Kidney (tissue), 14 donors: ENCODE results near the gene USH1G. TPM values are rescaled to one million over a fixed set of nuclear protein-coding genes. Genes with fewer than 3 reads are reported as not detected.

Experiments used
- DNase-seq, 5 donors: peaks; one replicate each; pipeline ENCODE4 v3.0.0-alpha.2; 2013 to 2020
- FAIRE-seq: peaks from 2 replicates; lab custom pipeline; 2012; peaks lifted over from hg19 to GRCh38; lab: Jason Lieb, UNC
- H3K27ac ChIP-seq, 2 donors: one replicate each; pipeline ENCODE4 v1.7.0; 2013; ENCODE audit warnings: low read depth in 2 of 2, low read length in 2 of 2, inconsistent platforms in 1 of 2
- H3K27me3 ChIP-seq: one replicate; pipeline ENCODE4 v1.7.1; 2013; ENCODE audit warnings: low read length, inconsistent platforms; ENCODE audit not compliant: control insufficient read depth, insufficient read depth
- H3K36me3 ChIP-seq, 3 donors: one replicate each; pipeline versions ENCODE4 v1.7.0 to v1.7.1; 2013; ENCODE audit warnings: low read length in 3 of 3, control low read depth in 1 of 3, inconsistent platforms in 1 of 3; ENCODE audit not compliant: insufficient read depth in 3 of 3, control insufficient read depth in 2 of 3
- H3K4me1 ChIP-seq, 3 donors: one replicate each; pipeline versions ENCODE4 v1.7.0 to v1.7.1; 2013; ENCODE audit warnings: low read length in 3 of 3, inconsistent platforms in 1 of 3, low read depth in 1 of 3; ENCODE audit not compliant: control insufficient read depth in 2 of 3, insufficient read depth in 2 of 3
- H3K4me3 ChIP-seq, 3 donors: one replicate each; pipeline versions ENCODE4 v1.7.0 to v1.8.1; 2013; ENCODE audit warnings: low read length in 3 of 3, control low read depth in 1 of 3, inconsistent platforms in 1 of 3
- H3K9ac ChIP-seq, 3 donors: one replicate each; pipeline versions ENCODE4 v1.7.0 to v1.7.1; 2013; ENCODE audit warnings: low read length in 3 of 3, control low read depth in 1 of 3, inconsistent platforms in 1 of 3
- H3K9me3 ChIP-seq, 3 donors: one replicate each; pipeline versions ENCODE4 v1.7.0 to v1.7.1; 2013; ENCODE audit warnings: low read length in 3 of 3, control low read depth in 1 of 3, inconsistent platforms in 1 of 3; ENCODE audit not compliant: control insufficient read depth in 2 of 3, insufficient read depth in 1 of 3
- intact Hi-C: fragments of 100-400 bp; cut with DNase I; formaldehyde crosslinking; loops from one replicate; pipeline ENCODE4 v1.11.1; 2022
- polyA plus RNA-seq: library from polyadenylated mRNA; stranded (reverse); fragments of 350-450 nt; fragmentation: Illumina TruSeq; extraction: RNeasy Lipid Tissue Mini Kit (QIAGEN cat#74804); gene quantifications from one replicate; pipeline ENCODE4 v1.2.3, GENCODE V29; 2014; ENCODE audit warnings: low read depth, low replicate concordance; ENCODE audit not compliant: insufficient read depth
- total RNA-seq: library from RNA; stranded (reverse); fragmentation: NEBNext Ultra II Directional; extraction: Animal tissue kit (Norgen Biotek cat#: 25700); gene quantifications from one replicate; pipeline ENCODE4 v1.2.1, GENCODE V29; 2021
- TF ChIP-seq, protein P1 (sequence below): IDR thresholded peaks from 3 replicates; pipeline ENCODE4 v1.5.1; 2012; ENCODE audit warnings: mild to moderate bottlenecking, moderate library complexity, borderline replicate concordance; ENCODE audit not compliant: insufficient read depth; ENCODE audit errors: extremely low read depth
- donor health status: control.
- donor health status: control.
- donor health status: control.
- donor health status: control.
- donor health status: control.
- donor health status: DM: yes; HTN: yes; CAD: no.
- donor health status: Normal renal cell carcinoma (clear cell type).

Gene USH1G
- total and polyA plus RNA-seq, 2 donors from 2014 or later, result 0.17 to 0.22 TPM

DNA sequence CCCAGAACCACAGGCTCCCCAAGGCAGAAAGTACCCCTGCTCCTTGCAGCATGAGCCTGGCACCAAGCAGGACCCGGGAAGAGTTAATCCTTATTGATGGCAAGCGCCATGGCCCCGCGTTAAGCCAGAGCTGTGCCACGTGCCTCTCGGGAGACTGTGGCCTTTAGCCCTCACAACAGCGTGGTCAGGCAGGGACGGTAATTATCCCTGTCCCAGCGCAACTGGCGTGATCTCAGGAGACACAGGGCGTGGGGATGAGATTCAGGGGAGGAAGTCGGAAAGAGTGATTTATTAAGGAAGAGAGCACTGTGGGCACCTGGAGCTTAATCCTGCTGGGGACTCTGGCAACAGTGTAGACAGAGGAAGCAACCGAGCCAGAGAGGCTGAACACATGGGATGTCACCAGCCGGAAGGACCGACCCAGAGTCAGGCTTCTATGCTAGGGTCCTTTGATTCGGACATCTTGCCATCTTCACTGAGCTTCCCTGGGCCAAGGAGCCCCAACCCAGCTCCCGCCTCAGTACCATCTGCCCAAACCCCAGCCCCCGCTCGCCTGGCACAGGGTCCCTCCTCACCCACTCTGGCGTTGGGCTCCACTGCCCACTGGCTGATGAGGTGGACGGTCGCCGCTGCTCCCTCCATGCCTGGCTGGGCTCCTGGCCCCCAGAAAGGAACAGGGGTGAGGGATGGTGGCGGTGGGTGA, 29.5 kb upstream of the USH1G start:
- no peak overlapping the region for H3K27ac ChIP-seq
- FAIRE-seq (no peak), DNase-seq (no peak)
- no peaks in the 10 kb centered on the region for H3K9me3 ChIP-seq
- H3K9ac ChIP-seq, result no peak overlapping the region
- no peaks in the 10 kb centered on the region for H3K4me1 ChIP-seq
- H3K36me3 ChIP-seq, result no peaks in the 10 kb centered on the region
- H3K4me3 ChIP-seq, result no peak overlapping the region
- H3K27me3 ChIP-seq, result no peaks in the 10 kb centered on the region
- TF ChIP-seq, protein P1, sequence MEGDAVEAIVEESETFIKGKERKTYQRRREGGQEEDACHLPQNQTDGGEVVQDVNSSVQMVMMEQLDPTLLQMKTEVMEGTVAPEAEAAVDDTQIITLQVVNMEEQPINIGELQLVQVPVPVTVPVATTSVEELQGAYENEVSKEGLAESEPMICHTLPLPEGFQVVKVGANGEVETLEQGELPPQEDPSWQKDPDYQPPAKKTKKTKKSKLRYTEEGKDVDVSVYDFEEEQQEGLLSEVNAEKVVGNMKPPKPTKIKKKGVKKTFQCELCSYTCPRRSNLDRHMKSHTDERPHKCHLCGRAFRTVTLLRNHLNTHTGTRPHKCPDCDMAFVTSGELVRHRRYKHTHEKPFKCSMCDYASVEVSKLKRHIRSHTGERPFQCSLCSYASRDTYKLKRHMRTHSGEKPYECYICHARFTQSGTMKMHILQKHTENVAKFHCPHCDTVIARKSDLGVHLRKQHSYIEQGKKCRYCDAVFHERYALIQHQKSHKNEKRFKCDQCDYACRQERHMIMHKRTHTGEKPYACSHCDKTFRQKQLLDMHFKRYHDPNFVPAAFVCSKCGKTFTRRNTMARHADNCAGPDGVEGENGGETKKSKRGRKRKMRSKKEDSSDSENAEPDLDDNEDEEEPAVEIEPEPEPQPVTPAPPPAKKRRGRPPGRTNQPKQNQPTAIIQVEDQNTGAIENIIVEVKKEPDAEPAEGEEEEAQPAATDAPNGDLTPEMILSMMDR, result no peak
- intact Hi-C loops, result no loop called here

DNA sequence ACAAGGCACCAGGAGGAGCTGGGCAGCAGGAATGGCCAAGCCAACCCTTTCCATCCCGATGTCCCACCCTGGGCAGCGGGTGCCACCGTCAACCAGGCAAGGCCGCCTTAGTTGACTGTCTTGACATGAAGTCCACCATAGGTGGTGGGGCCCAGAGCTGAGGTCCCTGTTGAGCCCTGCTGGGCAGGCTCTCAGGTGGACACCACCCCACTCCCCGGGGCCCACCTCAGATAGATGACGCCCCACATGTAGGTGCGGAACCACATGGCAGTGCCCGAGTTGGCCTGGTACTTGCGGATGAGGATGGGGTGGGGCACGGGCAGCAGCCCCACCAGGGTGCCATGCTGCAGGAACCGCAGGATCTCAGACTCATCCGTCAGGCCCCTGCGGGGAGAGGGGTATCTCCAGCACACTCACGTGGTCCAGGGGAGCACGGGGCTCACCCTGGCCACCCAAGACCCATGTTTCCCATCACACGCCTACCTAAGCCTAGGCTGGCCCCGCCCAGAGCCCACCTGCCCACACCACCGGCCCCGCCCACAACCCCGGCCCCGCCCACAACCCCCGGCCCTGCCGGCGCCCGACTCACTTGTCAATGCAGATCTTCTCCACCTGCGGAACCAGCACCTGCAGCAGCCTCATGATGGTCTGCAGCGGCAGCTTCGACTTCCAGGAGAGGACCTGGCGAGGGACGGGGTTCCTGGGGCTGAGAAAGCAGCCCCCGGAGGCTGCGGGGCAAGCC, 28.8 kb upstream of the USH1G start:
- peak in 1 of 5 donors; percentile 48 for DNase-seq
- H3K9ac ChIP-seq, result no peak overlapping the region
- H3K4me3 ChIP-seq, result no peak overlapping the region
- intact Hi-C loops, result no loop called here
- H3K9me3 ChIP-seq, result no peaks in the 10 kb centered on the region
- no peak overlapping the region for H3K27ac ChIP-seq
- FAIRE-seq, result no peak
- no peaks in the 10 kb centered on the region for H3K4me1 ChIP-seq
- TF ChIP-seq, protein P1, result no peak
- H3K27me3 ChIP-seq, result no peaks in the 10 kb centered on the region
- H3K36me3 ChIP-seq, result no peaks in the 10 kb centered on the region

- Histone ChIP-seq H3K27ac (no peak overlapping the region), H3K9me3 (no peaks in the 10 kb centered on the region), H3K27me3 (no peaks in the 10 kb centered on the region), H3K4me3 (no peak overlapping the region), H3K36me3 (no peaks in the 10 kb centered on the region), H3K9ac (no peak overlapping the region), H3K4me1 (no peaks in the 10 kb centered on the region)
- TF ChIP-seq, protein P1, result no peak
- FAIRE-seq (no peak), DNase-seq (no peak)
- intact Hi-C loops, result no loop called here
These were observed 28.0 kb upstream of the USH1G start for GRCh38 chr17:74951065-74951464.
